Esophagus squamous epithelium (tissue), 4 donors: ENCODE results near the gene OS9.

Experiments
- CTCF ChIP-seq, 6 experiments: fragments of 450-650 bp in 4 of 6; fragments of 200-600 bp in 2 of 6; sonication (generic) in 2 of 6; IDR thresholded peaks; one replicate each; pipeline ENCODE4 v1.5.1; 2016 to 2019; ENCODE audit warnings: antibody characterized with exemption in 6 of 6, mild to moderate bottlenecking in 4 of 6, moderate library complexity in 4 of 6
- POLR2A ChIP-seq, 4 donors: fragments of 450-650 bp; IDR thresholded peaks; one replicate each; pipeline ENCODE4 v1.6.1; 2017; ENCODE audit warnings: antibody characterized with exemption in 4 of 4, mild to moderate bottlenecking in 4 of 4, moderate library complexity in 3 of 4

- no peak for TF ChIP-seq CTCF (IDR thresholded peaks at IDR 0.05)
- TF ChIP-seq POLR2A (IDR thresholded peaks at IDR 0.05), result no peak
These were observed 39.0 kb downstream of the OS9 start for GRCh38 chr12:57732726-57733593.
